ENCODE measurements around the gene WIPF2.
"Not testable (repeated sequence)": the region's sequence is repeated elsewhere in the genome, so short reads cannot be mapped to it uniquely, and the experiment has no call there.

The WIPF2 gene

DNA sequence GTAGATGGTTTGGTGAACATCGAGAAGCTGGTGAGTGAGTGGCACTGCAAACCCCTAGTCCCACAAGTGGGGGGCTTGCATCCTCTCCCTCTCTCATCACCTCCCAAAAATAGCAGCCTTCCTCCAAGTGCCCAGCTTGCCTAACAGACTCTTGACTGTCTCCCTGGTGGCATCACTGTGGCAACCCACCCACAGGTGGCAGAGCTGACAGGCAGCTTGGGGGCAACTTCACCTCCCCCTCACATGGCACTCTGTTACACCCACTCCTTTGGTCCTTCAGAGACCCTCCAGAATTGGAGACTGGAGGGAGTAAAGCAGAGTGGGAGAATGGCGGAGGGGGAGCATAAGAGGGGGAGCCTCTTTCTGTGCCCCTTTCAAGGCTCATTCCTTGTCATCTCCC is 26.1 kb upstream of the WIPF2 start:
- DNase-seq, result no peak

DNA sequence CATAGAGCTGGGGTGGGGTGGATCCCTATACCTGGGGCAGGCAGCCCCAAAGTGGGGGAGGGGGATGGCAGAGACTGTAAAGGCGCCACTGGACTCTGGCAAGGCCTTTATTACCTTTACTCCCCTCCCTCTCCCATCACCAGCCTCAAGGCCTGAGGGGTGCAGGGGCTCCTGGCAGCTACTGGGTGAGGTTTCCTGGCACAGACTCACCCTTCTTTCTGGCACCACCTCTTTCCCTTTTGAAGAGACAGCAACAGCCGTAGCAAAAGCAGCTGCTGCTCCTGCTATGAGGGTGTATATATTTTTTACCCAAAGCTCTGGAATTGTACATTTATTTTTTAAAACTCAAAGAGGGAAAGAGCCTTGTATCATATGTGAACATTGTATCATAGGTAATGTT is 24.3 kb upstream of the WIPF2 start:
- no peak for DNase-seq

DNA sequence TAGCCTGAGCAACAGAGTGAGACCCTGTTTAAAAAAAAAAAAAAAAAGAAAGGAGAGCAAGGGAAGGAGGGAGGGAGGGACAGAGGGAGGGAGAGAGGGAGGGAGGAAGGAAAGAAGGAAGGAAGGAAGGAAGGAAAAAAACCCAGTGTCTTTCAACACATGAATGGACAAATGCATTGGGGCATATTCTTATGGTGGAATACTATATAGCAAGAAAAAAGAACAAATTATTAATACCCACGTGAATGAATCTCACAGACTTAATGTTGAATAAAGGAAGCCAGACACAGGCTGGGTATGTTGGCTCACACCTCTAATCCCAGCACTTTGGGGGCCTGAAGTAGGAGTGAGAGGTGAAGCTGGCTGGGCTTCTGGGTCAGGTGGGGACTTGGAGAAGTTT is 21.6 kb upstream of the WIPF2 start:
- DNase-seq, result no peak

DNA sequence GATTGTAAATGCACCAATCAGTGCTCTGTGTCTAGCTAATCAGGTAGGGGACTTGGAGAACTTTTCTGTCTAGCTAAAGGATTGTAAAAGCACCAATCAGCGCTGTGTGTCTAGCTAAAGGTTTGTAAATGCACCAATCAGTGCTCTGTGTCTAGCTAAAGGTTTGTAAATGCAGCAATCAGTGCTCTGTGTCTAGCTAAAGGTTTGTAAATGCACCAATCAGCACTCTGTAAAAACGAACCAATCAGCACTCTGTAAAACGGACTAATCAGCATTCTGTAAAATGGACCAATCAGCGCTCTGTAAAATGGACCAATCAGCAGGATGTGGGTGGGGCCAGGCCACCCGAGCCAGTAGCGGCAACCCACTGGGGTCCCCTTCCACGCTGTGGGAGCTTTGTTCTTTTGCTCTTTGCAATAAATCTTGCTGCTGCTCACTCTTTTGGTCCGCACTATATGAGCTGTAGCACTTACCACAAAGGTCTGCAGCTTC is 21.1 kb upstream of the WIPF2 start:
- peak in 2 of 5 experiments; percentile 19 to 50 for DNase-seq

DNA sequence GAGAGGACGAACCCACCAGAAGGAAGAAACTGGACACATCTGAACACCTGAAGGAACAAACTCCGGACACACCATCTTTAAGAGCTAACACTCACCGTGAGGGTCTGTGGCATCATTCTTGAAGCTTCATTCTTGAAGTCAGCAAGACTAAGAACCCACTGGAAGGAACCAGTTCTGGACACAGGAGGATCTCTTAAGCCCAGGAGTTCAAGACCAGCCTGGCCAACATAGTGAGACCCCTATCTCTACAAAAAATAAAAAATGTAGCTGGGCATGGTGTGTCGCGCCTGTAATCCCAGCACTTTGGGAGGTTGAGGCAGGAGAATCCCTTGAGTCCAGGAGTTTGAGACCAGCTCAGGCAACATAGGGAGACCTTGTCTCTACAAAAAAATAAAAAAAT is 20.5 kb upstream of the WIPF2 start:
- DNase-seq, result no peak

DNA sequence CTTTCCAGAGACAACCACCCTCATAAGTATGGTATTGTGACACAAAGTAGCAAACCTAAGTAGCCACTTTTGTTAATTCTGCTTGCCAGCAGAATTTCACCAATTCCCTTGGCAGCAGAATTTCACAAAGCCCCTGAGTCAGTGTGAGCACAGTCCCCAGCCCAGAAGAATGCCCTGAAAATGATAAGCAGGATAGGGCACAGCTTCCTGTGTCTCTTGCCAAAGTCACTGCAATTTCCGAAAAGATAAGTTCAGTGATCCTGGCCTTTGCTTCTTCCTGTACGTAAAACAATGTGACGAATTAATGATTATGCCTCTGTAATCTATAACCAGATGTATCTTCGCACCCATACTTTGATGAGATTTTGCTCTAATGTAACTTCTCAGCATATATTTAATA is 16.0 kb upstream of the WIPF2 start:
- no peak for DNase-seq

DNA sequence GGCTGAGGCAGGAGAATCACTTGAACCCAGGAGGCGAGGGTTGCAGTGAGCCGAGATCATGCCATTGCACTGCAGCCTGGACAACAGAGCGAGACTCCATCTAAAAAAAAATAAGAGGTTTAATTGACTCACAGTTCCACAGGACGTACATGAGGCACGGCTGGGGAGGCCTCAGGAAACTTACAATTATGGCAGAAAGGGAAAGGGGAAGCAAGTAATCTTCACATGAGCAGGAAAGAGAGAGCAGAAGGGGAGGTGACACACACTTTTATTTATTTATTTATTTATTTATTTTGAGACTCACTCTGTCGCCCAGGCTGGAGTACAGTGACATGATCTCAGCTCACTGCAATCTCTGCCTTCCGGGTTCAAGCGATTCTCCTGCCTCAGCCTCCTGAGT is 12.9 kb upstream of the WIPF2 start:
- DNase-seq, result not testable (repeated sequence)

DNA sequence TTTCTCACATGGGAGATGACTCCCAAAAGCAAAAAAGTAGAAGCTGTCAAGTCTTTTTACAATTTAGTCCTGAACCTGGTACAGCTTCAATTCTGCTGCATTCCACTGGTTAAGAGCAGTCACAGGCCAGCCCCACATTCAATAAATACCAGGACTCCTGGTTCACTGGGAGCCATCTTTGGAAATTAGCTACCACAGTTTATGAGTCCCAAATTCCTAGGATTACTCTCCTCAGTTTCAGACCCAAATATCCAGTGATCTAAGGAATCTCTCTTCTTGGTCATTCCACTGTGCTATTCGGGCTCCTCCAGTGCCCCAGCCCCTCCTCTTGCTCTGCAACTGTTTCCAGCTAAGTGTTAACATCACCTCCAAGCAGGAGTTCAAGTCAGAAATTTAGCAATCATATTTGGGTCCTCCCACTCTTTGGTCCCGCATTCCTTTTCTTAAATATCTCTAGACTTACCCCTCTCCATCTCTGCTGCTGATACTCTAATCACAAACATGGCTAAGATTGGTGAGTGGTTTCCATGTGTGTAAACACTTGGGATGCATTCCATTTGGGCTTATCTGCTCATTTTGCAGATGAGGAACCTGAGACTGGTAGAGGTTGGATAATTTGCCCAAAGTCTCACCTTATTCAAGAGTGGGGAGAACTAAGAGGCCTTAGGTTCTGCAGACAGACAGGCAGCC is 9.6 kb upstream of the WIPF2 start:
- DNase-seq, result no peak

DNA sequence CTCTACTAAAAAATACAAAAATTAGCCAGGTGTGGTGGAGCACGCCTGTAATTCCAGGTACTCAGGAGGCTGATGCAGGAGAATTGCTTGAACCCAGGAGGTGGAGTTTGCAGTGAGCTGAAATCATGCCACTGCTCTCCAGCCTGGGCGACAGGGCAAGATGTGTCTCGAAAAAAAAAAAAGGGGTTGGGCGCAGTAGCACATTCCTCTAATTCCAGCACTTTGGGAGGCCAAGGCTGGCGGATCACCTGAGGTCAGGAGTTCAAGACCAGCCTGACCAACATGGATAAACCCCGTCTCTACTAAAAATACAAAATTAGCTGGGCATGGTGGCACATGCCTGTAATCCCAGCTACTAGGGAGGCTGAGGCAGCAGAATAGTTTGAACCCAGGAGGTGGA is 5.2 kb upstream of the WIPF2 start:
- DNase-seq, result not testable (repeated sequence)

DNA sequence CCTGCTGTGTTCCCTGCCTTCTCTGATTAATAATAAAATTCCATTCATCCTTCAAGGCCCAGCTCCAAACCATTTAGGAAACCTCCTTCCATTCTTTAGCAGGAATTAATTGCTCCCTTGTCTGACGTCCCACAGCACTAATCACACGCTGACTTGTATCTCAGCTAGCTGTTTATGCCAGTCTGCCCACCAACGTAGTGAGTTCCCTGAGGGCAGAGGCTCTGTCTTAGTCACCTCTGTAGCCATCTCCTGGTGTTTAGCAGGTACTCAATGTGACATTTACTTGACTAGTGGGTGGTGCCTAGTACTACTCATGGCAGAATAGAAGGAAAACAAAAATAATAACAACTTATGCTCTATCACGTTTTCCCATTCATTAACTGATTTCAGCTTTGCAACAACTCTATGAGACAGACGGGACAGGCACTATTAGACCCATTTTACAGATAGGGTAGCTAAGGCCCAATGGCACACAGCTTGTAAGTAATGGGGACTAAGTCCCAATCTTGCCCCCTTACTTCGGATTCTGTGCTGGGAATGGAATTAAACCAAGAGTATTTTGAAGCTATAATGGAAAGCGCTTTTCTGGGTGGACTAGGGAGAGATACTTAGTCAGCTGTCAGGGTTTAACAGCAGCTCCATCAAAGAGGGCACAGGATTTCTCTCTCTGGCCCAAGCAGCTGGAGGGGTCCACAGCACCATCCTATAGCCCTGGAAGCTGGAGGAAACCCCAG is 931 bp upstream of the WIPF2 start:
- peak in 1 of 5 experiments; percentile 29 for DNase-seq

DNA sequence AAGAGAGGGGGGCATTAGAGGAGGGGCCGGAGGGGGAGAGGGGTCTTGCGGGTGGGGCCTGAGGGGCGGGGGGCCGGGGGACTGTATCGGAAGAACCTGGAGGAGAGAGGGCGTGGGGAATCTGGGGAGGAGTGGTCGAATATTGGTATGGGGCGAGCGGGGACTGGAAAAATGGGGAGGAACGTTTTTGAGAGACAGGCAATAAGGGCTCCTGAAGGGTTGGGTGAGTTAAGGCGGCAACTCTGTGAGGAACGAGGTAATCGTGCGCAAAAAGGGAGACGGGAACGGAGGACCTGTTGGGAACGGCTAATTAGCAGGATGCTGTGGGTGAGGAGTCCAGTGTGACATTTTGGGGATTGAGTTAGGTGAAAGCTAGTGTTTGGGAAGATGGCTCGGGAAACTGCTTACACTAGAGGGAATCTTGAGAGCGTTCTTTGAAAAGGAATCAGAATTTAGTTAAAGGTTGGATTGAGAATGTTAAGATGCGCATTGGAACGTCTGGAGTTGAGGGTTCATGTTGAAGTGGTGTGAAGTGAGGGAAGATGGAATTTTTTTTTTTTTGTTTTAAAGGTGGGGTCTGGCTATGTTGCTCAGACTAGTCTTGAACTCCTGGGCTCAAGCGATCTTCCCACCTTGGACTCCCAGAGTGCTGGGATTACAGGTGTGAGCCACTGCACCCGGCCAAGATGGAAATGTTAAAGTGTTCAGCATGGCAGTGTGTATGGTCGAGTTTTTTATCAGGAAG is 662 bp downstream of the WIPF2 start:
- peak in 3 of 5 experiments; percentile 2 to 40 (median 21) for DNase-seq

DNA sequence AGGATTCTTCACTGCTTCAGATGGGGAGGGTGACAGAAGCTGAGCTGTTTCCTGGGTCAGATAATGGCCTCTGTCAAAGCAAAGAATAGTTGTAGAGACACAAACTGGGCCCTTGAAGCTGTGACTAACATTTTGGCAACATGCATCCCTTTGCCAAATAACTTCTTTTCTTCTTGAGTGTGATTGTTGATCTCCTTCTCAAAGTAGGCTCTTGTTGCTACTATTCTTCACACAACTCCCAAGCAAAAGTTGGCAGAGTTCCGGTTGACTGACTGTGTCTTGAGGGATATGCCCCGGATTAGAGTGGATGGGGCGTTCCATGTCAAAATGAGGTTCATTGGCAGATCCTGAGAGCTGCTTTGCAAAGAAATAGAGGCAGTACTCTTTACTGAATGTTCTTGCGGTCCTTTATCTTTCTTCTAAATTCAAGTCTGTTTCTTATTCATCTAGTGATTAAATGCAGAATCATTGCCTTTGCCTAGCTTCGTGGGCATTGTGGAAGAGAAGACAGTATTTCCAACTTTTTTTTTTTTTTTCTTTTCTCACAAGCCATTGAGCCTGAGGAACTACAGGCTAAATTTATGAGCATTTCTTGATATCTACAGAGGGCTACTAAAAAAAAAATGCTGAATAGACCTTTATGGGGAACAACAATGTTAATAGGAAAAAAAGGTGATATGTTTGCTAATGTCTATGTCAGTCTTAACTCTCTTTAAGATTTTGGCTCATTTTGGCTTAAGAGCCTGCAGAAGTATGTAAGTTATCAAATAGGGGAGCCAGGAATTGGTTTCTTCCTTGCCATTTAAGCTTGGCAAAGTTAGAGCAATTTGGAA is 5.8 kb downstream of the WIPF2 start:
- DNase-seq, result no peak

DNA sequence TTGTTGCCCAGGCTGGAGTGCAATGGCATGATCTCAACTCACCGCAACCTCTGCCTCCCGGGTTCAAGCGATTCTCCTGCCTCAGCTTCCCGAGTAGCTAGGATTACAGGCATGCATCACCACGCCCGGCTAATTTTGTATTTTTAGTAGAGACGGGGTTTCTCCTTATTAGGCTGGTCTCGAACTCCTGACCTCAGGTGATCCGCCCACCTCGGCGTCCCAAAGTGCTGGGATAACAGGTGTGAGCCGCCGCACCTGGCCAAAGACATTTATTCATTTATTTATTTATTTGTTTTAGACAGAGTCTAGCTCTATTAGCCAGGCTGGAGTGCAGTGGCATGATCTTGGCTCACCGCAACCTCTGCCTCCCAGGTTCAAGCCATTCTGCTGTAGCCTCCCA is 10.0 kb downstream of the WIPF2 start:
- DNase-seq, result not testable (repeated sequence)

DNA sequence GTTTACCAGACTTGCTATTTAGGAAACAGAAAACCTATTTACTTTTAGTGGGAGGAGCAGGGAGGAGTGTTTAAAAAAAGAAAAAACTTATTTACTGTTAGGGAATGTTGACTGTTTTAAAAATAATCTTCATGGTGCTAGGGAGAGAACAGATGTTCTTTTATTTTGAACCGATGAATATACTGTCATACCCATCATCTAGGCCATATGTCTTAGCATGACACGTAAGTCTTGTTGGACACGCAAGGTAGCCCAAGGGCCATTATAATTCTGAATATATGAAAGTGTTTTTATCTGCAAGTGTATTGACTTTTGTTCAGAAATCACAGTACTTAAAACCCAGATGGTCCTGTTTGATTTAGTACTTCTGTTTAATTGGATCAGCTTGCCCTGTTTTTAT is 11.6 kb downstream of the WIPF2 start:
- no peak for DNase-seq

DNA sequence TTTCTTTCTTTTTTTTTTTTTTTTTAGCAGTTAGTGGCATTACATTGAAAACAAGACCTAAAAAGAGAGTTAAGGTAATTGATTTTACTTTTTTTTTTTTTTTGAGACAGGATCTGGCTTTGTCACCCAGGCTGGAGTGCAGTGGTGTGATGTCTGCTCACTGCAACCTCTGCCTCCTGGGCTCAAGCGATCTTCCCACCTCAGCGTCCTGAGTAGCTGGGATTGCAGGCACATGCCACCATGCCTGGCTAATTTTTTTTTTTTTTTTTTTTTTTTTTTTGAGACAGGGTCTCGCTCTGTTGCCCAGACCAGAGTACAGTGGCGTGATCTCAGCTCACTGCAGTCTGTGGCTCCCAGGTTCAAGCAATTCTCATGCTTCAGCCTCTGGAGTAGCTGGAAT is 12.8 kb downstream of the WIPF2 start:
- DNase-seq, result not testable (repeated sequence)

DNA sequence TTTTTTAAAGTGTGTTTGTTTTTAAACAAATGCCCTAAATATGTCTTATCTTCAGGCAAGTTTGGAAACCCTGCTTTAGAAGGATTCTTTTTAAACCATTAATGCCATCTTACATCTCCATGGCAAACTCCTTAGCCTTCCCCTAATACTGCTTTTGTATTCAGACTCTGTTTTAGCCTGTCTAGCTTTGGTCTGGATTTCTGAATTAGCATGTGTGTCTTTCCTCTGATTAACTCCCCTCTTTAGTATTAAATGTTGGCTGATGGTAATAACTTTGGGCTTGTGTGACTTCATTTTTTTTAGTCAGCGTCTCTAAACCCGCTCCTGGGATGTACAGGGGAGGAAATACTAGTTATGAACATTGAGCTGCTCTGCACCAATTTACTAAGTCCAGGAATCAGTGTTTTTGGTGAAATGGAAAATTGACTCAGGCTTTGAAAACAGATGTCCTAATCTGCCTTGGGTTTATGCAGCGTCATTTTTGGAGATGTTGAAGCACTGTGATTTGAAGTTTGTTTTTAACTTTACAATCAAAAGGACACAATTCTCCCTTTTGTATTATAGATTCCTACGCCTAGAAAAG is 22.2 kb downstream of the WIPF2 start:
- no peak for DNase-seq

DNA sequence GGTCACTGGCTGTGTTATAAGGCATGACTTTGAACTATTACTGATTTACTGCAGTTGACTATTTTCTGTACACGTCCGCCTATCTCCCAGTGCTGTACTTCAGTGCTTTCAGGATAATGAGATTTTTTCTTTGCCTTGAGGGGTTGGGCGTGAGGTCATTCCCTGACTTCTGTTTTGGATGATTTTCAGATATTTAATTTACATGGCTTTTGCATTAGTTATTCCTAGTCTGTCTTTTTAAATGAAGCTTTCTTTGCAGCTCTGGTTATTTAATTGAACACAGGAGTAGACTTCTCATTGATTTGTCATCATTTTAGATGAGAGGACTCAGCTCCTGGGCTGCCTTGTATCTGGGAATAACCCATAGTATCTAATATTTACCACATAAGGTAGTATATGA is 23.7 kb downstream of the WIPF2 start:
- DNase-seq, result no peak

DNA sequence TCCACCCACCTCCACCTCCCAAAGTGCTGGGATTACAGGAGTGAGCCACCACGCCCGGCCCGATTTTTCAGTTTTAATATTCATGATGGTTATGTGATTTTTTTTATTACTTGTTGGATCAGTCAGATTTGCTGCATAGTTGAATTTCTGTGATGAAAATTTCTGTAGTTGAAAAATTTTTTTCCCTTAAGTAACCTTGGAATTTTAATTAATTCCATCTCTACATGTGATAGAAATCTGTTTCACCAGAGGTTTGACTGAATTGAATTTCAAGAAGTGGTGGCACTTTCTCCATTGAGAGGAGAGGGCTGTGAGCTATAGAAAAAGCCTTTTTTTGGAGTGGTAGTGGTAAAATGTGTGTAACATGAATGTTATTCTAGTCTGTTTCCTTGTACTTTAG is 24.7 kb downstream of the WIPF2 start:
- DNase-seq, result no peak

DNA sequence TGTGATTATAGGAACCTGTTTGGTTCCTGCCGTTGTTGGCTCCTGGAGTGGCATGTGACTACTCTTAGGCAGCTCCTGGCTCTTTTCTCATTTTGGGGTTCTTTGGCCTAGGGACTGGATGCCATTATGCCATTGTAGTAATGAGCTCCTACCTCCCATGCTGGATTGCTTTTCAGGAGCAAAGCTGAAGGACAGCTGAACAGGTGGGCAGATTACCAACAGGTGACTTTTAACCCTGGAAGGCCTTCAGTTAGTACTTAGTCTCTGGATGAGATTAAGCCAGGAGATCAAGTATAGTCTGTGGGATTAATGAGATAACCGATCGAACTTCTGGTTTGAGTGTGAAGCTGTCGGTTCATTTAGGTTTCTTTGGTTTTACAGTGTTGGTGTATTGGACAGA is 25.2 kb downstream of the WIPF2 start:
- DNase-seq, result no peak

DNA sequence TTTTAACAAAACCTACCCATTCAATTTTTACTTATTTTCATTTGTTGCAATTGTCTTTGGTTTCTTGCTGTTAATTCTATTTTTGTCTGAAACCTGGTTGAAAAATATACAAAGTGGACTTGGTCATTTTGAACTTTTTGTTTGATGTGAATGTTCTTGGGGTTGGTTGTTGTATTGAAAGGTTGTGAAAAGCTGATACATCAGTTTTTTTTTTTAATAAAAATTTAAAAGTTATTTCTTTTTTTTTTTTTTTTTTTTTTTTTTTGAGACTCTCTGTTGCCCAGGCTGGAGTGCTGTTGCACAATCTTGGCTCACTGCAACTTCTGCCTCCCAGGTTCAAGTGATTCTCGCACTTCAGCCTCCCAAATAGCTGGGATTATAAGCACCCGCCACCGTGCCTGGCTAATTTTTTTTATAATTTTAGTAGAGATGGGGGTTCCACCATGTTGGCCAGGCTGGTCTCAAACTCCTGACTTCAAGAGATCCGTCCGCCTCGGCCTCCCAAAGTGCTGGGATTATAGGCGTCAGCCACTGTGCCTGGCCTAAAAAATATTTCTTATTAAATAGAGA is 28.9 kb downstream of the WIPF2 start:
- DNase-seq, result no peak

DNA sequence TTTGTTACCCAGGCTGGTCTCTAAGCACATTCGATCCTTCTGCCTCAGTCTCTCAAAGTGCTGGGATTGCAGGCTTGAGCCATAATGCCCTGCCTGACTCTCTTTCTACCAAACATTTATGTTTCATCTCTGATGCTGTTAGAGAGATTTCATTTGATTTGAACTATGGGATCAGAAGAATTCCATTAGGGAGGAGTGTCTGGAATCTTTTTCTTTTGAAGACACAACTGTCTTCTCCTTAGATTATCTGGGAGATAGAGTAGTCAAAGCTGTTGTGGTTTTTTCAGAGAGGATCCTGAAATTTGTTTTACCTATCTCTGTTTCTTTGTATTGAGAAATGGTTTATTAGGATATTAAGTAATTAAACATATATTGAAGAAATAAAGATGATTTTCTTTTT is 29.4 kb downstream of the WIPF2 start:
- no peak for DNase-seq

DNA sequence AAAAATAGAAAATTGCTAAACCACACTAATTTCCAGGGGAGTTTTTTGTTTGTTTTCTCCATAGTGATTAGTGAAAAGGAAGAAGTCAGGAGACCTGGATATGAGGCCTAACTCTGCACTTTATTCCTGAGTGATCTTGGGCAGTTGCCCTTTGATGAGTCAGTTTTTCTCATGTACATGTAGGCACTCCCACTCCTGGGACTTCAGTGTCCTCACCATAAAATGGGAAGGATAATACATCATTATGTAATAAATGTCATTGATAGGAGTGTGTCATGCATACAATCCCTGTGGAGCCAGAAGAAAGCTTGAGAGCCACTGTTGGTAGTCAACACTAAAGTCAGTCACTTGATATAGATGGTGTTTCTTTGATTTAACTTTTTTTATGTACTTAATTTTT is 32.5 kb downstream of the WIPF2 start:
- DNase-seq, result no peak

Data from T-helper 2 cell (primary cell).